HG03039 (cell line): Measurements from ENCODE around the gene GNA12.
"Not testable (repeated sequence)": the region's sequence is repeated elsewhere in the genome, so short reads cannot be mapped to it uniquely, and the experiment has no call there.

Experiments used
- ATAC-seq: cut with Tn5 transposase; IDR thresholded peaks from one replicate; pipeline ENCODE4 v1.9.1; 2021; ENCODE audit warnings: mild to moderate bottlenecking, moderate library complexity; ENCODE audit not compliant: unreplicated experiment

GNA12 gene

DNA sequence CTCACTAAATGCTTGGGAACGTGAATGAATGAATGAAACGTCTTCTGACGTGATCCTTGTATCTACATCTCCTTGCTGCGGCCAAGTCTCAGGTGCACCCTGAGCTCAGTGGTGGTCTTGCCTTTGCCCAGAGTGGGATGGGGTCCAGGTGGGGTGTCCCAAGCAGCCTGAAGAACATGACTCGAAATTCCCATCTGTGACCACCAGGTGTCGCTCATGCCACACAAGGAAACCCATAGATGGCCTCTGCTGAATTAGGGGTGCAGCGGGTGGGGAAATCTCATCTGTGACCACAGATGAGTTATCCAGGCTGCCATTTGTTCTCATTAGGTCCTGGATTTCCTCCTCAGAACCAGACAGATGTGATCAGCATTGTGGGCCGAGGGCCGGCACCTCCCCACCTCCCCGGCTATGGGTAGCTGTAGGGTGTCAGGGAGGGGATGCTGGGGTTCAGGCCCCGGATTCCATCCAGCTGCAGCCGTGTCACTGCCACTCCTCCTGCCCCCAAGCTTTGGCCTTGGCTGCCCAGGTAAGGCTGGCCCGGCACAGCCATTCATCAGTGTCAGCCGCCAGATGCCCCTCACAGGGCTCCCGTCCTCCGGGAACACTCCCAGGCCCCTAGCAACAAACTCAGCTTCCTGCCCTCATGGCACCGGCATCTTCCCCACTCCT is 21.0 kb upstream of the GNA12 start:
- ATAC-seq, result no peak

DNA sequence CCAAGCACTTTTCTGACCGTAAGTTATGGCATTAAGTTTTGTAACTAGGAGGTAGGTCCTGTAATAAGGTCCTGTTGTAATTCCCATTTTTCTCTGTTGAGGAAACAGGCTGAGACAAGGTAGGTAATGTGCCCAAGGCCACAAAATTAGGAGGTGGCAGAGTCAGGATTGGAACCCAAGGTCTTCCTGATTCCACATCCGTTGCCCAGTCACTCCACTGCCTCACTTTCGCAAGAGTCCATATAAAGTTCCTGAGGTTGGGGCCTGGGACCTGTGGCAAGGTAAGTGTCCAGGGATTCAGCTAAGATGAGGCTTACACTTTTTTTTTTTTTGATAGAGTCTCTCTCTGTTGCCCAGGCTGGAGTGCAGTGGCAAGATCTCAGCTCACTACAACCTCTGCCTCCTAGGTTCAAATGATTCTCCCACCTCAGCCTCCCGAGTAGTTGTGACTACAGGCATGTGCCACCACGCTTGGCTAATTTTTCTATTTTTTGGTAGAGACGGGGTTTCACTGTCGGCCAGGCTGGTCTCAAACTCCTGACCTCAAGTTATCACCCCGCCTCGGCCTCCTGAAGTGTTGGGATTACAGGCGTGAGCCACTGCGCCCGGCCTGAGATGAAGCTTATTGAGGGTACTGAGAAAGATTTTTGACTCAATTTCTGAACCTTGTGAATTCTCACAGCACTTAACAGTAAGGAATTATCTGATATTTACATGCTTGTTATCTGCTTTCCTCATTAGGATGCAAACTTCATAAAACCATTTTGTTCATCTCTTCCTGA is 20.3 kb upstream of the GNA12 start:
- no peak for ATAC-seq

DNA sequence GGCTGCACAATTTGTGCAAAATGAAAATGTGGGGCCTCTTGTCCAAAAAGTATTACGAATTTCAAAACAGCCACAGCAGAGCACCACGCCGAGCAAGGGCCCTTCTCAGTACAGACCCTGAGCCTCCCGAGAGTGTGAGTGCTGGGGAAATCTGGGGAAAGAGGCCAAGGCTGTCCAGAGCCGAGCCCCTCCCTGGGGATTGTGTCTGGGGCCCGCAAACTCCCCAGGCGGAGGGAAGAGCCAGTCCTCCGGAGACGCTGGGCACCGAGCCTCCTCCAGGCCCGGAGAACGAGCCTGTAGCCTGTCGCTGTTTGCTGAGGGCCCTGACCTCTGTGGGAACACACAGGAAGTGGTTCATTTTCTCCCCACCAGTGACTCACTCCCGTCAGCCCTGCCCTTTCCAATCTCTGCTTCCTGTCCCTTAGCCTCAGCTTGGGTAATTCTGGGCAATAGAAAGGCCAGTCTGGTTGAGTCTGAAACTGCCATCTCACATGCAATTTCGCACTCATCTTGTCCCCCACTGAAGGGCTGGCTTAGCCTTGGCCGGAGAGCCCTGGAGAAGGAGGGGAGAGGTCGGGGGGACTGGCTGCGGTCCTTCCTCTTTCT is 19.5 kb upstream of the GNA12 start:
- ATAC-seq, result peak; percentile 93

DNA sequence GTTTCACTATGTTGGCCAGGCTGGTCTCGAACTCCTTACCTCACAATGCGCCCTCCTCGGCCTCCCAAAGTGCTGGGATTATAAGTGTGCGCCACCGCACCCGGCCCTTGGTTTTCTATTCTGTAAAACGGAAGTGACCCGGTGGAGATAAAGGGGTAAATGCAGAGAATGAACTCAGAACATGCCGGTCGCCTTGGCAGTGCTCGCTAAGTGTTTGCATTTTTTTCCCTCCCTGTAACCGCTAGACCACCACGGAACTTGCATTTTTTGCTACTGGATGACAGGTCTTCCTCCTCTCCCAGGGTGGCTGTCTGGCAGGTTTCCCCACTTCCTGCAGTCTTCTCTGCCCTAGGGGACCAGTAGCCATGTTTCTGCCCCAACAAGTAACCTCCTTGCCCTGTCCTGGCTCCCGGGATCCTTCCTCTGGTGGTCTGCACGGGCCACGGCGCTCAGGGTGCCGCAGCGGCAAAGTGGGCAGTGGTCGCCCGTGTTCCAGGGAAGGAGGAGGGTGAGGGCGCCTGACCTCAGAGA is 18.8 kb upstream of the GNA12 start:
- ATAC-seq, result no peak

DNA sequence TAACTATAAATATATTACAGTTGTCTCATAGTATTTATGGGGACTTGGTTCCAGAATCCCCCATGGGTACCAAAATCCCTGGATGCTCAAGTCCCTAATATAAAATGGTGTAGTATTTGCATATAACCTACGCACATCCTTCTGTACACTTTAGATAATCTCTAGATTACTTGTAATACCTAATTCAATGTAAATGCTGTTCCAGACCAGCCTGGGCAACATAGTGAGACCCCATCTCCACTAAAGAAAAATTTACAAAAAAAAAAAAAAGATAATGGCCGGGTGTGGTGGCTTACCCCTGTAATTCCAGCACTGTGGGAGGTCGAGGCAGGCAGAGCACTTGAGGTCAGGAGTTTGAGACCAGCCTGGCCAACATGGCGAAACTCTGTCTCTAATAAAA is 17.4 kb upstream of the GNA12 start:
- ATAC-seq, result no peak

DNA sequence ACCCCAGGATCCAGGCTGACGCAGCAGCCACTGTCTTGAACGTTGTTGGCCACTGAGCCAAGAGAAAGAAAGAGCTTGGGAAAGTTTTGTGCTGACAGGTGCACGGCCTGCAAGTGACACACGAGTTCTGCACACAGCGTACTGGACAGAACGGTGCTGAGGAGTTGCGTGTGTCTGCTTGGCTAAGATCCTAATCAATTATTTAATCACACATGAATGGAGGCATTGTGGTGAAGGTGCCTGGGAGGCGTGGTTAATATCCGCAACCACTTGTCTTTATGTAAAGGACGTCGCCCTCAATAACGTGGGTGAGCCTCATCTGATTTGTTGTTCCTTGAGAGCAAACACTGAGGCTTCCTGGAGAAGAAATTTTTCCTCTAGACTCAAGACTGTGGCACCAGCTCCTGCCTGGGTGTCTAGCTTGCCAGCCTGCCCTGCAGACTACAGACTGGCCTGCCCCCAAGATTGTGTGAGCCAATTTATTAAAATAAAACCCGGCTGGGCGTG is 16.6 kb upstream of the GNA12 start:
- no peak for ATAC-seq

DNA sequence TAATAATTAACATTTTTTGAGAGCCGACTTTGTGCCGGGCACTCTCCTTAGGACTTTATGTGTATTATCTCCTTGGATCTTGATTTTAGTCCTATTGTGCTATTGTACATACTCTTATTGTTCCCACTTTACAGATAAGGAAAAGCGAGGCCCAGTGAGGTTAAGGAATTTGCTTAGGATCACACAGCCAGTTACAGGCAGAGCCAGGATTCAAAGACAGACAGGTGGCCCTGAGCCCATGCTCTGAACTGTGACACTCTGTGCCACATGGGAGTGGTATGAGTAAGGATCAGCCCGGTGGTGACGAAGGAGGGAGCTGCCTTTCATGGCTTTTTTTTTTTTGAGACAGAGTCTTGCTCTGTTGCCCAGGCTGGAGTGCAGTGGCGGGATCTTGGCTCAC is 15.8 kb upstream of the GNA12 start:
- no peak for ATAC-seq

DNA sequence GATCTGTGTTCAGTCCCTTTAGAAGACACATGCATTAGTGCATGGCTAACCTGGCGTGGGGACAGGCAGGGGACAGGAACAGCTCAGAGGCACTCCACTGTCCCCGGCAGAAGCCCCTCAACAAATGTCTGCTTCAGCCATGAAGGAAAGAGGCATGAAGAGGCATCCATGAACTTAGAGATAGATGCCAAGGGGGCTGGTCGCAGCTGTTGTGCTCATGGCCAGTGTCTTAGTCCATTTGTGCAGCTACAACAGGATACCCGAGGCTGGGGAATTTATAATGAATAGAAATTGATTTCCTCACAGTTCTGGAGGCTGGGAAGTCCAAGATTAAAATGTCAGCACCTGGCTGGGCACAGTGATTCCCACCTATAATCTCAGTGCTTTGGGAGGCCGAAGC is 14.5 kb upstream of the GNA12 start:
- ATAC-seq, result no peak

DNA sequence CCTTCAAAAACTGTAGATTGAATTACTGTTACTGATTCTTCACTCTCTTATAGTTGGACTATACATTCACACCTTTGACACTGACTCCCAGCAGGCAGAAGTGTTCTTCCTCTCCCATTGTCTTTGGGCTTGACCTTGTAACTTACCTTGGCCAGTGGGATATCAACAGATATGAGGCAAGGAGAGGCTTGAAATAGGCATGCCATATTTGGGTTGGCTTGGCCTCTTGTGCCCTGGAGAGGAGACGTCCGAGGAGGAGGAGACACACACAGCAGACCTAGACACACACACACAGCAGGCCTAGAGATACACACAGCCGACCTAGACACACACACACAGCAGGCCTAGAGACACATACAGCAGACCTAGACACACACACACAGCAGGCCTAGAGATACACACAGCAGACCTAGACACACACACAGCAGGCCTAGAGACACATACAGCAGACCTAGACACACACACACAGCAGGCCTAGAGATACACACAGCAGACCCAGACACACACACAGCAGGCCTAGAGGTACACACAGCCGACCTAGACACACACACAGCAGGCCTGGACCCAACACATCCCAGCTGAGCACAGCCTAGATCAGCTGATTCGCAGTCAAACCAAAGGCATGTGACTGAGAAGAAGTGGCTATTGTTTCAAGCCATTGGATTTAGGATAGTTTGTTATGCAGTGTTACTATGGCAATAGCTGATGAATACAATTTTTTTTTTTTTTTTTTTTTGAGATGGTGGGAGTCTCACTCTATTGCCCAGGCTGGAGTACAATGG is 12.5 kb upstream of the GNA12 start:
- ATAC-seq, result no peak

DNA sequence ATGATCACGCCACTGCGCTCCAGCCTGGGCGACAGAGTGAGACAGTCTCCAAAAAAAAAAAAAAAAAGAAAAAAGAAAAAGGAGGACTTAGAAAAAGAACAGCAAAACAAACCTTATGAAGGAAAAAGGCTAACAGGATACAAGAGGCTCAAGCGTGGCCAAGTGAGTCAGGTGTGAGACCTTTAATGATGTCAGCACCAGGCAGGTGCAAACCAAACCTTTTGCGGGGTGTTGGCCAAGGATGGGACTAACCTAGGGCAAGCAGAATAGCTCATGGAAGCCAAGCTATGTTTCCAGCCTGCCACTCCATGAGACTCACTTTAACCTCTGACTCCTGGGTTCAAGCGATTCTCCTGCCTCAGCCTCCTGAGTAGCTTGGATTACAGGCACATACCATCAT is 11.3 kb upstream of the GNA12 start:
- no peak for ATAC-seq

DNA sequence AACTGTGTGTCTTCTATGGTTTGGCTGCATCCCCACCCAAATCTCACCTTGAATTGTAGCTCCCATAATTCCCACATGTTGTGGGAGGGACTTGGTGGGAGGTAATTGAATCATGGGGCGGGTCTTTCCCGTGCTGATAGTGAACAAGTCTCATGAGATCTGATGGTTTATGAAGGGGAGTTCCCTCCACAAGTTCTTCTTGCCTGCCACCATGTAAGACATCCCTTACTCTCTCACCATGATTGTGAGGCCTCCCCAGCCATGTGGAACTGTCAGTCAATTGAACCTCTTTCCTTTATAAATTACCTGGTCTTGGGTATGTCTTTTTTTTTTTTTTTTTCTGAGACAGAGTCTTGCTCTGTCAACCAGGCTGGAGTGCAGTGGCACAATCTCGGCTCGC is 9.4 kb upstream of the GNA12 start:
- ATAC-seq, result not testable (repeated sequence)

DNA sequence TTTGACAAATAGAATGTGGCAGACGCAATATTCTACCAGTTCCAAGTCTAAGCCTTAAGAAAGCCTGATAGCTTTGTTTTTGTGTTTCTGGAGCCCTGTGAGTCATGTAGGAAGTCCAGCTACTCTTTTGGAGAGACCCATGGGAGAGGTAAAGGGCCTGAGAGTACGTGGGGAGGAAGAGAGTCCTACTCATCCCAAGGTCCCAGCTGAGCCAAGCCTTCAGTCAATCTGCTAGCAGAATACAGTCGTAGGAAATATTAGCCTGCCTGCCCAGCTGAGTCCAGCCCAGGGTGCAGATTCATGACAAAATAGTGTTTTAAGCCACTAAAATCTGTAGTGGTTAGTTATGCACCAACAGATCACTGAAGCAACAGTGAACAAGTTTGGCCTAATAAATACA is 9.0 kb upstream of the GNA12 start:
- no peak for ATAC-seq

DNA sequence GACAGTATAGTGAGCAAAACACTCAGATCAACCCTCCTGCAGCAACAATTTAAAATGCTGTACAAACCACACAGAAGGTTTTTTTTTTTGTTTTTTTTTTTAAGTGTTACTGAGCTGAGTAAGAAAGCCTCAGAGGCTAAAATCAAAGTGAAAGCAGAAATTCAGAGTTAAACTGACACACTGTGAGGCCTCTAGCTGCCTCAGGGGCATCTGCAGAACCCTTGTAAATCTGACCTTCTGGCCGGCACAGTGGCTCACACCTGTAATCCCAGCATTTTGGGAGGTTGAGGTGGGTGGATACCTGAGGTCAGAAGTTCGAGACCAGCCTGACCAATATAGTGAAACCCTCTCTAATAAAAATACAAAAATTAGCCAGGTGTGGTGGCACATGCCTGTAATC is 7.4 kb upstream of the GNA12 start:
- no peak for ATAC-seq

DNA sequence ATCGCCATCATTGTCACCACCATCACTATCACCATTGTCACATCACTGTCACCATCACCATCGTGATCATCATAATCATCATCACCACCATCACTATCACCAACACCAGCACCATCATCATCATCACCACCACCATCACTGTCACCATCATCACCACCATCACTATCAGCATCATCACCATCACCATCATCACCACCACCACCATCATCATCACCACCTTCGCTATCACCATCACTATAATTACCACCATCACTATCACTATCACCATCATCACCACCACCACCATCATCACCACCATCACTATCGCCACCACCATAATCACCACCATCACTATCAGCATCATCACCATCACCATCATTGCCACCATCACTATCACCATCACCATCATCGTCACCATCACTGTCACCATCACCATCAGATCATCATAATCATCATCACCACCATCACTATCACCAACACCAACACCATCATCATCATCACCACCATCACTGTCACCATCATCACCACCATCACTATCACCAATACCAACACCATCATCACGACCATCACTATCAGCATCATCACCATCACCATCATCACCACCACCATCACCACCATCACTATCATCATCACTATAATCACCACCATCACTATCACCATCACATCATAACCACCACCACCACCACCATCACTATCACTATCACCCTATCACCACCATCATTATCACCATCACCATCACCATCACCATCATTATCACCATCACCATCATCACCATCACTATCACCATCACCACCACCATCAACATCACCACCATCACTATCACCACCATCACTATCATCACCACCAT is 6.0 kb upstream of the GNA12 start:
- no peak for ATAC-seq

DNA sequence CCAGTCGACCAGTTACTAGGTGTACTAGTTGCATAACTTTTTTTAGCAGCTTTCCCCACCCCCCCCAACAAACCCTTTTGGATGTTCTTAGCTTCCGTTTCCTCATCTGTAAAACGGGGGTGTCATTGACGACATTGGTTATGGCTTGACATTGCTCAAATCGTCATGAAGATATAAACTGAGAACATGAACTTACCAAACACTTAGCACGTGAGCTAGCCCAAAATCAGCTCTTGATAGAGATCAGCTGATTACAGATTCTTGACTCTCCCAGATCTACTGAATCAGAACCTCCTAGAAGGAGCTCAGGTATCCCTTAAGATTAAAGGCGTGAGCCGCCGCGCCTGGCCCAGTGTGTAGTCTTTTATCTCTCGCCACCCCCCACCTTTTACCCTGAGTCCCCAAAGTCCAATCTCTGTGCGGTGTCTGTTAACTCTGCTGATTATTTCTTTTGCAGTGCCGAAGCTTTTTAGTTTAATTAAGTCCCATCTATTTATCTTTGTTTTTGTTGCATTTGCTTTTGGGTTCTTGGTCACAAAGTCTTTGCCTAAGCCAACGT is 1.0 kb upstream of the GNA12 start:
- no peak for ATAC-seq

DNA sequence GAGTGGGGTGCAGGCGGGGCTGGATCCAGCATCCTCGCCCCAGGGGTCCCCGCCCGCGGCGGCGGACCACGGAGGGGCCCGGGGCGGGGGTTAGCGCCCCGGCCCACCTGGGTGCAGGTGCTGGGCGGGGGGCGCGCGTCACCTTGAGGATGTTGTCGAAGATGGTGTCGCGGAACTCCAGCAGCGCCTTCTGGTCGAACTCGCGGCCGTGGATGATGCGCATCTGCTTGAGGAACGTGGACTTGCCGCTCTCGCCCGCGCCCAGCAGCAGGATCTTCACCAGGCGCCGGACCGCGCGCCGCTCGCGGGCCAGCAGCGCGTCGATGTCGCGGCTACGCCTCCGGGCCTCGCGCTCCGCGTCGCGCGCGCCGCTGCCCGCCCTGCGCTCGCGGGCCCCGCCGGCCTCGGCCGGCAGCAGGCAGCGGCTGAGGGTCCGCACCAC is 376 bp downstream of the GNA12 start:
- peak; percentile 23 for ATAC-seq

DNA sequence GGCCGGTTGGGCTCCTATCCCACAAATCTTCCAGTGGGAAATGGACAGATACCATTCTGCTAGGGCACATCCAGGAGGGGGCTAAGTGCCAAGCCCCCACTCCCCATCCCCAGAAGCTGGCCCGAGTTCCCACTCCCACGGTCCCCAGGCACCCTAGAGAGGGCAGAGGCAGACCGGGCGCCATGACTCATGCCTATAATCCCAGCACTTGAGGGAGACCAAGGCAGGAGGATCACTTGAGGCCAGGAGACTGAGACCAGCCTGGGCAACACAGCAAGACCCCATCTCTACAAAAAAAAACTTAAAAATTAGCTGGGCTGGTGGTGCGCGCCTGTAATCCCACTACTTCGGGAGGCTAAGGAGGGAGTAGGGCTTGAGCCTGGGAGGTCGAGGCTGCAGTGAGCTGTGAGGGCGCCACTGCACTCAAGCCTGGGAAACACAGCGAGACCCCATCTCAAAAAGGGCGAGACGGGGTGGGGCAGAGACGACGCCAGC is 870 bp downstream of the GNA12 start:
- no peak for ATAC-seq

DNA sequence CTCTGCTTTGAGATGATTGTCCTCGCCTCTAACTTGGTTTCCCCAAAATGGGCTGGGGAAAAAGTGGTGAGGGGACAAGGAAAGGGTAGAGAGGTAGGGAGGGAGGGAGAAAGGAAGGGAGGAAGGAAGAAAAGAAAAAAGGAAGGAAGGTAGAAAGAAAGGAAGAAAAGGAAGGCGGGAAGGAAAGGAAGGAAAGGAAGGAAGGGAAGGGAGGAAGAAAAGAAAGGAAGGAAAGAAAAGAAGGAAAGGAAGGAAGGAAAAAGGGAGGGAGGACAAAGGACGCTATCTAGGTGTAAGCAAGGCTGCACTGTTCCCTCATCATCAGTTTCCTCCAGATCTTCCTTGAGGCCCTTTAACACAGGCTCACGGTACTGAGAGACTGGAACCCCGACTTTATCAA is 2.2 kb downstream of the GNA12 start:
- no peak for ATAC-seq

DNA sequence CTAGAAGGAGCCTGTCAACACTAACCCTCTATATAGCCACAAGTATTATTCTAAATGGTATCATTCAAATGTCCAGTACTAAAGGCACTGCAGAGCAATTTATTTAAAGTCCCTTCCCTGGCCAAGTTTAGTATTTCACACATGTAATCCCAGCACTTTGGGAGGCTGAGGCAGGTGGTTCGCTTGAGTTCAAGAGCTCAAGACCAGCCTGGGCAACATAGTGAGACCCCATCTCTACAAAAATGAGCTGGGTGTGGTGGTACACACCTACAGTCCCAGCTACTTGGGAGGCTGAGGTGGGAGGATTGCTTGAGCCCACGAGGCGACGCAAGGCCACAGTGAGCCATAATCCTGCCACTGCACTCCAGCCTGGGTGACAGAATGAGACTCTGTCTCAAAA is 3.6 kb downstream of the GNA12 start:
- ATAC-seq, result no peak
